Measurements from ENCODE around the gene ROR1. TPM values are rescaled to one million over a fixed set of nuclear protein-coding genes. Genes with fewer than 3 reads are reported as not detected.

ROR1 gene
- total and polyA plus RNA-seq, 2 donors (not counting 1 experiment from before 2014, with no cell fraction given): 0.46 to 16.0 TPM

GRCh38 chr1:63821091-63822005, 47.5 kb downstream of the ROR1 start:
- Mint-ChIP-seq H3K4me1 (no peaks in the 10 kb centered on the region), H3K27me3 (peaks cover 15% of the 10 kb centered on the region), H3K4me3 (no peak overlapping the region), H3K9me3 (ENCODE audit: insufficient read depth) (peaks cover 7% of the 10 kb centered on the region), H3K27ac (no peak overlapping the region)
- Histone ChIP-seq H3K27ac (ENCODE audit: low read length in 2 of 2) (no peak overlapping the region), H3K36me3 (replicated peaks in 1 of 2; ENCODE audit: control extremely low read depth in 1 of 2, control insufficient read depth in 1 of 2, extremely low read depth in 1 of 2, insufficient read depth in 2 of 2, low read length in 1 of 2) (no peaks in the 10 kb centered on the region), H4K20me1 (ENCODE audit: control insufficient read depth, insufficient read depth, low read length, poor library complexity, severe bottlenecking) (no peaks in the 10 kb centered on the region), H3K4me2 (replicated peaks; ENCODE audit: low read depth, low read length, poor library complexity, severe bottlenecking) (no peak overlapping the region), H3K4me1 (ENCODE audit: control insufficient read depth in 2 of 2, insufficient read depth in 2 of 2, low read length in 2 of 2) (no peaks in the 10 kb centered on the region), H3K27me3 (replicated peaks in 1 of 4; ENCODE audit: control extremely low read depth in 1 of 4, control insufficient read depth in 3 of 4, insufficient read depth in 4 of 4, low read length in 3 of 4) (no peaks in the 10 kb centered on the region), H3K4me3 (ENCODE audit: control extremely low read depth in 1 of 5, extremely low read depth in 1 of 5, insufficient read depth in 1 of 5, low read depth in 2 of 5, low read length in 4 of 5) (no peak overlapping the region), H3K9ac (ENCODE audit: low read length) (no peak overlapping the region), H2AFZ (ENCODE audit: insufficient read depth, low read depth, low read length, poor library complexity, severe bottlenecking) (no peak overlapping the region), H3K9me3 (ENCODE audit: control extremely low read depth in 1 of 3, control insufficient read depth in 2 of 3, insufficient read depth in 1 of 3, low read length in 2 of 3) (no peaks in the 10 kb centered on the region), H3K79me2 (ENCODE audit: control insufficient read depth, insufficient read depth, low read length) (peaks cover 8% of the 10 kb centered on the region)
- TF ChIP-seq CTCF (IDR thresholded peaks at IDR 0.05) (no peak), EZH2 (IDR thresholded peaks at IDR 0.05; ENCODE audit: borderline replicate concordance, insufficient read depth, low read depth, low read length, poor library complexity, severe bottlenecking) (no peak)
- no peak for ATAC-seq (ENCODE audit: low read depth)
- ChIA-PET CTCF (no interaction called here), POLR2A (no interaction called here)
- 90% methylated on average over 6 of the region's 8 CpGs for WGBS (ENCODE audit: insufficient coverage)
- intact Hi-C loops (cut with micrococcal nuclease): no loop called here
- no peak for DNase-seq

- Histone ChIP-seq H3K9me3 (ENCODE audit: control extremely low read depth in 1 of 3, control insufficient read depth in 2 of 3, insufficient read depth in 1 of 3, low read length in 2 of 3) (no peaks in the 10 kb centered on the region), H3K27me3 (replicated peaks in 1 of 4; ENCODE audit: control extremely low read depth in 1 of 4, control insufficient read depth in 3 of 4, insufficient read depth in 4 of 4, low read length in 3 of 4) (no peaks in the 10 kb centered on the region), H3K4me3 (ENCODE audit: control extremely low read depth in 1 of 5, extremely low read depth in 1 of 5, insufficient read depth in 1 of 5, low read depth in 2 of 5, low read length in 4 of 5) (no peak overlapping the region), H3K9ac (ENCODE audit: low read length) (no peak overlapping the region), H3K4me1 (ENCODE audit: control insufficient read depth in 2 of 2, insufficient read depth in 2 of 2, low read length in 2 of 2) (peaks cover 5% of the 10 kb centered on the region in 2 donors), H3K79me2 (ENCODE audit: control insufficient read depth, insufficient read depth, low read length) (peaks cover 9% of the 10 kb centered on the region), H2AFZ (ENCODE audit: insufficient read depth, low read depth, low read length, poor library complexity, severe bottlenecking) (no peak overlapping the region), H4K20me1 (ENCODE audit: control insufficient read depth, insufficient read depth, low read length, poor library complexity, severe bottlenecking) (no peaks in the 10 kb centered on the region), H3K27ac (ENCODE audit: low read length in 2 of 2) (no peak overlapping the region), H3K4me2 (replicated peaks; ENCODE audit: low read depth, low read length, poor library complexity, severe bottlenecking) (no peak overlapping the region), H3K36me3 (replicated peaks in 1 of 2; ENCODE audit: control extremely low read depth in 1 of 2, control insufficient read depth in 1 of 2, extremely low read depth in 1 of 2, insufficient read depth in 2 of 2, low read length in 1 of 2) (no peaks in the 10 kb centered on the region)
- Mint-ChIP-seq H3K4me3 (no peak overlapping the region), H3K9me3 (ENCODE audit: insufficient read depth) (peaks cover 4% of the 10 kb centered on the region), H3K27me3 (peaks cover 11% of the 10 kb centered on the region), H3K27ac (no peak overlapping the region), H3K4me1 (peaks cover 7% of the 10 kb centered on the region)
- ChIA-PET CTCF (interaction anchor here (0.7 kb wide), 1 partner anchor 23 kb away, joined by 3 read pairs; no protein-coding TSS in a partner anchor), POLR2A (no interaction called here)
- intact Hi-C loops (cut with micrococcal nuclease): no loop called here
- DNase-seq: no peak
- ATAC-seq (ENCODE audit: low read depth): no peak
- TF ChIP-seq EZH2 (IDR thresholded peaks at IDR 0.05; ENCODE audit: borderline replicate concordance, insufficient read depth, low read depth, low read length, poor library complexity, severe bottlenecking) (no peak), CTCF (IDR thresholded peaks at IDR 0.05) (no peak)
Measured at GRCh38 chr1:63822540-63822939, 48.7 kb downstream of the ROR1 start.
